Loucy (cell line): Measurements from ENCODE around the gene RABAC1.

Source experiments
- H2AFZ ChIP-seq: fragments of 200-600 bp; sonication (generic); 2 replicates; pipeline ENCODE4 v1.6.0; 2016; ENCODE audit warnings: antibody characterized with exemption, mild to moderate bottlenecking, low read length, moderate library complexity
- H3F3A ChIP-seq: fragments of 200-600 bp; 2 replicates; pipeline ENCODE4 v1.6.0; 2016; ENCODE audit warnings: antibody characterized with exemption, low read depth, mild to moderate bottlenecking
- H3K27me3 ChIP-seq: fragments of 200-600 bp; sonication (generic); 2 replicates; pipeline ENCODE4 v1.6.1; 2014; ENCODE audit warnings: low read length, mild to moderate bottlenecking; ENCODE audit not compliant: insufficient read depth, poor library complexity, severe bottlenecking
- H3K36me3 ChIP-seq: fragments of 200-600 bp; sonication (generic); 2 replicates; pipeline ENCODE4 v1.6.1; 2016; ENCODE audit warnings: low read length; ENCODE audit not compliant: insufficient read depth
- H3K4me1 ChIP-seq: fragments of 200-600 bp; sonication (generic); 2 replicates; pipeline ENCODE4 v1.5.1; 2014; ENCODE audit warnings: low read length, mild to moderate bottlenecking; ENCODE audit not compliant: insufficient read depth, poor library complexity, severe bottlenecking
- H3K4me2 ChIP-seq: fragments of 200-600 bp; sonication (generic); 2 replicates; pipeline ENCODE4 v1.6.0; 2014; ENCODE audit warnings: antibody characterized with exemption, low read length, low read depth, mild to moderate bottlenecking; ENCODE audit not compliant: poor library complexity, severe bottlenecking
- H3K4me3 ChIP-seq: fragments of 200-600 bp; sonication (generic); 2 replicates; pipeline ENCODE4 v1.5.1; 2014; ENCODE audit warnings: low read length, mild to moderate bottlenecking, mixed read lengths; ENCODE audit not compliant: poor library complexity, severe bottlenecking
- H3K79me2 ChIP-seq: fragments of 200-600 bp; sonication (generic); 2 replicates; pipeline ENCODE4 v1.6.1; 2014; ENCODE audit warnings: low read length; ENCODE audit not compliant: insufficient read depth
- H3K9ac ChIP-seq: fragments of 200-600 bp; sonication (generic); 2 replicates; pipeline ENCODE4 v1.6.0; 2014; ENCODE audit warnings: mild to moderate bottlenecking, low read depth, low read length, moderate library complexity; ENCODE audit not compliant: poor library complexity, severe bottlenecking
- H3K9me2 ChIP-seq: fragments of 200-600 bp; sonication (generic); replicated peaks from 2 replicates; pipeline ENCODE4 v1.6.1; 2016; ENCODE audit warnings: low read depth, low read length, mixed read lengths
- H3K9me3 ChIP-seq: fragments of 200-600 bp; sonication (generic); 2 replicates; pipeline ENCODE4 v1.6.1; 2014; ENCODE audit warnings: mild to moderate bottlenecking, antibody characterized with exemption, low read length, low read depth; ENCODE audit not compliant: insufficient read depth
- H4K20me1 ChIP-seq: fragments of 200-600 bp; sonication (generic); 2 replicates; pipeline ENCODE4 v1.6.0; 2014; ENCODE audit warnings: antibody characterized with exemption, low read length, mild to moderate bottlenecking; ENCODE audit not compliant: insufficient read depth, poor library complexity, severe bottlenecking
- EZH2phosphoT487 ChIP-seq: fragments of 200-600 bp; IDR thresholded peaks from 2 replicates; pipeline ENCODE4 v1.6.1; 2018; ENCODE audit warnings: antibody characterized with exemption, mild to moderate bottlenecking, moderate library complexity, borderline replicate concordance
- TF ChIP-seq, protein P1 (sequence below): fragments of 200-600 bp; sonication (generic); conservative IDR thresholded peaks from 2 replicates; pipeline ENCODE4 v1.5.1; 2014; ENCODE audit warnings: mild to moderate bottlenecking, antibody characterized with exemption, low read length

The RABAC1 gene

DNA sequence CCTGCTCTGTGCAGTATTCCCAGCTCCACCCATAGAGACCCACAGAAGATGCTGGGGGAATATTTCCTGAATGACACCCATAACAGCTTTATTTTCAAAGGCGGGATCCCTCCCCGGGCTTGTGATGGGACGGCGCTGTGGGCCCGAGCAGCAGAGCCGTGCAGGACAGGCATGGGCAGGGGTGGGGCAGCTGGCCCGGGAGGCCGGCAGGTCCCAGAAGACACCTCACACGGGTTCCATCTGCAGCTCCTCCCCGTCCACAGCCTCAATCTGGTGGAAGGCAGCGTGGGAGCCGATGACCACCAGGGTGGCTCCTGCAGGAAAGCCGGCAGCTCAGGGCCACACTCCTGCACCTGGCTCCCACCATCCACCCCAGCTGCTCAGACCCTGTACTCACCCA is 2.5 kb downstream of the RABAC1 start:
- H3K9ac ChIP-seq: no peak overlapping the region
- H3K4me2 ChIP-seq: no peak overlapping the region
- TF ChIP-seq, protein P1, sequence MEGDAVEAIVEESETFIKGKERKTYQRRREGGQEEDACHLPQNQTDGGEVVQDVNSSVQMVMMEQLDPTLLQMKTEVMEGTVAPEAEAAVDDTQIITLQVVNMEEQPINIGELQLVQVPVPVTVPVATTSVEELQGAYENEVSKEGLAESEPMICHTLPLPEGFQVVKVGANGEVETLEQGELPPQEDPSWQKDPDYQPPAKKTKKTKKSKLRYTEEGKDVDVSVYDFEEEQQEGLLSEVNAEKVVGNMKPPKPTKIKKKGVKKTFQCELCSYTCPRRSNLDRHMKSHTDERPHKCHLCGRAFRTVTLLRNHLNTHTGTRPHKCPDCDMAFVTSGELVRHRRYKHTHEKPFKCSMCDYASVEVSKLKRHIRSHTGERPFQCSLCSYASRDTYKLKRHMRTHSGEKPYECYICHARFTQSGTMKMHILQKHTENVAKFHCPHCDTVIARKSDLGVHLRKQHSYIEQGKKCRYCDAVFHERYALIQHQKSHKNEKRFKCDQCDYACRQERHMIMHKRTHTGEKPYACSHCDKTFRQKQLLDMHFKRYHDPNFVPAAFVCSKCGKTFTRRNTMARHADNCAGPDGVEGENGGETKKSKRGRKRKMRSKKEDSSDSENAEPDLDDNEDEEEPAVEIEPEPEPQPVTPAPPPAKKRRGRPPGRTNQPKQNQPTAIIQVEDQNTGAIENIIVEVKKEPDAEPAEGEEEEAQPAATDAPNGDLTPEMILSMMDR: no peak
- no peak for TF ChIP-seq EZH2phosphoT487
- H3K4me1 ChIP-seq: peaks cover 12% of the 10 kb centered on the region
- H4K20me1 ChIP-seq: no peaks in the 10 kb centered on the region
- H3K9me2 ChIP-seq: no peaks in the 10 kb centered on the region
- H3K9me3 ChIP-seq: no peaks in the 10 kb centered on the region
- H2AFZ ChIP-seq: no peak overlapping the region
- H3K27me3 ChIP-seq: no peaks in the 10 kb centered on the region
- H3K79me2 ChIP-seq: no peaks in the 10 kb centered on the region
- H3K36me3 ChIP-seq: no peaks in the 10 kb centered on the region
- no peak overlapping the region for H3K4me3 ChIP-seq
- H3F3A ChIP-seq: no peaks in the 10 kb centered on the region

DNA sequence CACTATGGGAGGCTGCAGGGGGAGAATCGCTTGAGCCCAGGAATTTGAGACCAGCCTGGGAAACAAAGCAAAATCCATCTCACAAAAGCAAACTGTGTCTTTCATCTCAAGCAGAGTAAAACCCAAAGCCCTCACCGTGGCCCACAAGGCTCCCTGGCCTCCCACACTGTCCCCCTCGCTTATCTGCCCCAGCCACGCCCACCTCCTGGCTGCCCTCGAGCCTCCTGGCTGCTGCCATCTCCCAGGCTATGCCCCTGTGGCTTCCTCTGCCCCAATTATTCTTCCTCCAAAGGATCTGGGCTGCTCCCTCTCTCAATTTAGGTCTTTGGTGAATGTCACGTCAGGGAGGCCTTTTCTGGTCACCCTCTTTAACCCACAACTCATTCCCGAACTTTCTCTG is 3.6 kb downstream of the RABAC1 start:
- no peak overlapping the region for H2AFZ ChIP-seq
- H3K9ac ChIP-seq: no peak overlapping the region
- H3K4me2 ChIP-seq: no peak overlapping the region
- no peaks in the 10 kb centered on the region for H3K9me2 ChIP-seq
- TF ChIP-seq EZH2phosphoT487: no peak
- TF ChIP-seq, protein P1: no peak
- H3K79me2 ChIP-seq: no peaks in the 10 kb centered on the region
- H3K4me3 ChIP-seq: no peak overlapping the region
- H3K36me3 ChIP-seq: no peaks in the 10 kb centered on the region
- H3F3A ChIP-seq: no peaks in the 10 kb centered on the region
- no peaks in the 10 kb centered on the region for H3K9me3 ChIP-seq
- H3K27me3 ChIP-seq: no peaks in the 10 kb centered on the region
- no peaks in the 10 kb centered on the region for H4K20me1 ChIP-seq
- peaks cover 12% of the 10 kb centered on the region for H3K4me1 ChIP-seq

DNA sequence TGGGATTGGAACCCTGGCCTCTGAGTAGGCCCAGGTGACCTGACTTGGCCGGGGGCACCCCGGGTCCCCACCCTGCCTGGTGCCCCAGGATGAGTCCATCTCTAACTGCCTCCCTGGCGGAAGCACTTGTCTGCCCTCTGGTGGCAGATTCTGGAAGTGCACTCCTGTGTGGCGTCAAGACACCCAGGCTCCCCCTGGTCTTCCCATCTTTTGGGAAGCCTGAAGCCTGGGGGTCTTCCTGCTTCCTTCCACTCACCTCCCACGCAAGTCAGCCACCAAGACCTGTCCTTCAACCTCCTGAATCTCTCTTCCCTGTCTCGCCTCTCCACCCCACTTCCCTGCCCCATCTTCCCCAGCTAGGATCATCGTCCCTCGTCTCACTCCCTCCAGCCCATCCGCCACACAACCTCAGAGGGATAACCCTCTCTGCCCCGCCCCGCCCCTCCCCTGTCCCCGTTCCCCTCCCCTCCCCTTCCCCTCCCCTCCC is 7.4 kb downstream of the RABAC1 start:
- no peaks in the 10 kb centered on the region for H3K79me2 ChIP-seq
- H3K36me3 ChIP-seq: no peaks in the 10 kb centered on the region
- H3F3A ChIP-seq: no peaks in the 10 kb centered on the region
- TF ChIP-seq, protein P1: peak; percentile 95
- no peak for TF ChIP-seq EZH2phosphoT487
- no peaks in the 10 kb centered on the region for H3K9me2 ChIP-seq
- no peaks in the 10 kb centered on the region for H3K27me3 ChIP-seq
- no peak overlapping the region; the same call in 1 of the 2 replicates for H2AFZ ChIP-seq
- no peak overlapping the region for H3K4me3 ChIP-seq
- H3K4me2 ChIP-seq: no peak overlapping the region
- H3K9ac ChIP-seq: no peak overlapping the region
- H3K4me1 ChIP-seq: no peaks in the 10 kb centered on the region
- no peaks in the 10 kb centered on the region for H4K20me1 ChIP-seq
- H3K9me3 ChIP-seq: no peaks in the 10 kb centered on the region
